GM21447 (cell line): Measurements from ENCODE around the gene ATP13A3.

ENCODE experiments used
- ATAC-seq: cut with Tn5 transposase; IDR thresholded peaks from one replicate; pipeline ENCODE4 v1.9.1; 2021; ENCODE audit not compliant: unreplicated experiment

ATP13A3 gene

GRCh38 chr3:194476784-194477183, 10.0 kb downstream of the ATP13A3 start:
- ATAC-seq, result no peak

GRCh38 chr3:194475978-194476377, 10.8 kb downstream of the ATP13A3 start:
- ATAC-seq, result no peak

GRCh38 chr3:194475138-194475932, 11.5 kb downstream of the ATP13A3 start:
- no peak for ATAC-seq

GRCh38 chr3:194474675-194475074, 12.1 kb downstream of the ATP13A3 start:
- ATAC-seq, result no peak

DNA sequence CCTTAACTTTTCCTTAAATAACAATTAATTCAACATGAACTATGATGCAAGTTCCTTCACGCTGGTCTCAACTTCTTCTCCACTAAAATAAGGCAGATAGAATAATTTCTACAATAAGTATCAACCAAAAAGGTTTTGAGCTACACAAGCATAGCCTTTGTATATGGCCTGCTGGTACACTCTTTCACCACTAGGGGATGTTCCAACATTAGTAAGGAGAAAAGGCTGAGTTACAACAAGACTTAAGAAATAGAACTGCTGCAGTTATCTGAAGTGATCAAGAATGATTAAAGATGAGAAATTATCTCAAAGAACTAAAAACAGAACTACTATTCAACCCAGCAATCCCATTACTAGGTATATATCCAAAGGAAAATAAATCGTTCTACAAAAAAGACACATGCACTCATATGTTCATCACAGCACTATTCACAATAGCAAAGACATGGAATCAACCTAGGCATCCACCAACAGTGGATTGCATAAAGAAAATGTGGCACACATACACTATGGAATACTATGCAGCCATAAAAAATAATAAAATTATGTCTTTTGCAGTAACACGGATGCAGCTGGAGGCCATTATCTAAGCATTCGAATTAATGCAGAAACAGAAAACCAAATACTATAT, 14.4 kb downstream of the ATP13A3 start:
- ATAC-seq, result peak; percentile 68

GRCh38 chr3:194471863-194472262, 14.9 kb downstream of the ATP13A3 start:
- no peak for ATAC-seq

DNA sequence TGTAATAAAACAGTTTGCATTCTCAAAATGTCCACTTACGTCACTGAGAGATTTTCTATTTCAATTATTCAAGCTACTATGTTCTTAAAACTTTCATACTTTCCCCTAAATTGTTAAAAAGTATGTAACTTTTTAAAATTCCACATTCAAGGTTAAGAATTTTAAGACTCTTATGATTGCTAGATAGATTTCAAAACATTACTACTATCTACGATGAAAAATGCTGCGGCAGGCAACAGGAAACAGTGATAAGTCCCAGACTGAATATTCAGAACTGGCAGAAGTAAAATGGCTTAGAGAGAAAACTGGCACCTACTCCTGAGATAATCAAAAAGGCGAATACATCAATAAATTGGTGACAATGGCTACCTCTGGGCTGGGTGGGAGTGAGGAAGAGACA, 16.2 kb downstream of the ATP13A3 start:
- ATAC-seq, result no peak

DNA sequence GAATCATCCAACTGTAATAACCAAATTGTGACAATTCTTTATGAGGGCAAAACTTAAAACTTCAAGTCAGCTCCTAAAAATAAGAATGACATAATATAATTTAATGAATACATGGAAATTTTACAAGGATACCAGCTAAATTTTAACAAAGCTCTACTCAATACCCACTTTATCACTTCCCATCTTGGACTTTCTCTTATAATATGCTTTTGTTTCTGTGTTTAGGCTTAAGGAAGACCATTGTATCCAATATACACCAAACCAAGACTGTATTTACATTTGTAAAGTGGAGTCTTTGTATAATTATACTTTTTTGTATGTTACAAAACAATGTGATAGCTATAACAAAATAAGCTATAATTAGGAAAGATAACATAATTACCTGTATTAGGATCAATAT, 16.8 kb downstream of the ATP13A3 start:
- ATAC-seq, result no peak

DNA sequence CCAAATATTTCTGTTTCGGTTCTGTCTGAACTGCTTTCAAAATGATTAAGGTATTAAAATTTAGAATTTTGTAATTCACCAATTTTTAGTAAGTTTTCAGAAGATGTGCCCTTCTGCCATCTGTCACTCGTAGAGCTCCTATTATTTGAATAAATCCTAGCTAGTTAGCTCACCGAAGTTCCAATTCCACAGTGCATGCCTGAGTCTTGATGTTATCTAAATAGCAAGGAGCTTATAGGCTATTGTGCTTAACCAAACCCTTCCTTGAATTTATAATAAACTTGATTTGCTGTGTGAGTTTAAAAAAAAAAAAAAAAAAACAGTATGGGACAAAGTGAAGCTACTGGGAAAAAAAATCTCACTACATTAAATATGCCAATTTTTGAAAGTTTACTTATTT, 18.7 kb downstream of the ATP13A3 start:
- ATAC-seq, result no peak

GRCh38 chr3:194466761-194467356, 19.9 kb downstream of the ATP13A3 start:
- ATAC-seq, result no peak

DNA sequence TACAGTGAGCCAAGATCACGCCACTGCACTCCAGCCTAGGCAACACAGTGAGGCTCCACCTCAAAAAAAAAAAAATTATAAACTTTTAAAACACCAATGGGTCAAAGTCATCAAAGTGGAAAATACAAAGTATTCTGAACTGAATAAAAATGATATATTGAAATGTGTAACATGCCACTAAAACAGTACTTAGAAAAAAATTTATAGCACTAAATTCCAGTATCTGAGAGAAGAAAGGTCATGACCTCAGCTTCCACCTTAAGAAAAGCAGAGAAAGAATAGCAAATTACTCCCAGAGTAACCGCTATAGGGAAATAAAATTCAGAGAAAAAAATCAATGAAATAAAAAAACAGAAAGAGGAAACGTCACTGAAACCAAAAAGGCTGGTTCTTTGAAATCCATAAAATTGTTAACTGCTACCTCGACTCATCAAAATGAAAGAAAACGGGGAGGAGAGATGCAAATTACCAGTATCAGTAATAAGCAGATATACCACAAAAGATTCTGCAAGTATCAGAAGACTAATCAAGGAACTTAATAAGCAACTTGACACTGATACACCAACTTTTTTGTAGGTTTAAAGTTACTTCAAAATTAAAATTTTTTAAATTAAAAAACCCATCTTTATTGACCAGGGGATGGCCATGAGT, 20.8 kb downstream of the ATP13A3 start:
- no peak for ATAC-seq

GRCh38 chr3:194465246-194465645, 21.6 kb downstream of the ATP13A3 start:
- ATAC-seq, result no peak

- no peak for ATAC-seq
These were observed 22.1 kb downstream of the ATP13A3 start for GRCh38 chr3:194464692-194465091.

GRCh38 chr3:194462936-194463335, 23.9 kb downstream of the ATP13A3 start:
- no peak for ATAC-seq

DNA sequence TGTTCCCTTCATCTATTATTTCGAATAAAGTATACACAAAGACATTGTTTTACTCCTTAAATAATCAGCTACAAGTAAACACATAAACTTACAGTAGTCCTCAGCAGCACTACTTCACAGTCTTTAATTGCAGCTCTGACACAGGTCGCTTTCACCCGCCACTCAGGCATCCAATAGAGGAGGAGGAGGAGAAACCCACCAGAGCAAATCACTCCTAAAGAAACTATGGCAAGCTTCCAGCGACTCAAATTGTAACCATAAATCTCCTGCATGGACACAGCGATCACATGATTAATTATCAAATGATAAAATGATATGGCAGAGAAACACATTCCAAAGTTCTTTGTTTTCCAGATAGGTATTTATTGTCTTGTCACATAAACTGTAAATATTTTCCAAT, 26.2 kb downstream of the ATP13A3 start:
- ATAC-seq, result no peak

- no peak for ATAC-seq
These were observed 28.7 kb downstream of the ATP13A3 start for GRCh38 chr3:194458131-194458530.

DNA sequence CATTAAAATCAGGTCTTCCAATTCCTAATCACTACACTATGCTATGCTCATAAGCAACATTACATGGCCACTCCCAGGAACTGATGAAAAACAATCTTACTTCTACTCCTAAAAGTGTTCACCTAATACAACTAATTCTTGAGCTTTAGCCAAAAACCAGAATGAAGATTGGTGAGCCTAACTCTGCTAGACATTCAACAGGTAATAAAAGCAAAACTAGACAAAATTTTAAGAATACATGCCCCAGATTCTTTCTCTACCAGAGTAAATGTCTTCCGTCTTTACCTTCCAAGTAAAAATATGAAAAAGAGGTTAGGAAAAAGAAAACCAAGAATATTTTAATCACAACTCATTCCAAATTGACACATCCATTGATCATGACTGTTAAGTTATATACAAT, 31.3 kb downstream of the ATP13A3 start:
- no peak for ATAC-seq

DNA sequence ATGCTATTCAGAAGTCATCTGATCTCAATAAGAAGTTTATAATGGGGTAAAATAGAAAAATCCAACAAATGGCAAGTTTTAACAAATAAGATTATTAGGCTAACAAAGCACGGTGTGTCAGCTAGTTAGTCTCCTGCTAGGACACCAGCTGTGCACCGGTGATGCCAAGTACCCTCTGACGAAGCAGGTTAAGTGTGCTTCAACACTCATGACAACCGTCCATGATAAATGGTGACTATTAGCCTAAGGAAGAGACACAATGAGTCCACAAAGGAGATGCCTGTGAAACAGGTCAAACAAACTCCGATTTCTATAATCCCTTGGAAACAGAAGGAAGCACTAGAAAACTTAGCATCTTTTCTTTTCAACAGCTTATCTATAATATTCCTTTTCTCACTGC, 36.5 kb downstream of the ATP13A3 start:
- no peak for ATAC-seq

DNA sequence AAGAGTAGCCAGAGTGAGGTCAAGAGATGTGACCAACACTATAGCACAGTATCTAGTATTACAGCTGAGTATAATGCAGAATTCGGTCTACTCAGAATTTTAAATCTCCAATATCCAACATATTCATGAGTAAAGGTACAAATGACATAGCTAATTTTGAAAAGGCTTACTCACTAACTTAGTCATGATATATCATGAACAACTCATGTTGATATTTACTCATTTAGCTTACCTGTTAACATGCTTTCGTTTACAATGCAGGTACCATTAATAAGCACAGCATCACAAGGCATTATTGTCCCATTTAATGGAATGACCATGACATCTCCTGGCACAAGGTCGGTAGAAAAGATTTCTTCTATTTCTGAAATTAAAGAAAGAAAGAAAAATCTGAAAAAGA, 36.9 kb downstream of the ATP13A3 start:
- ATAC-seq, result no peak

GRCh38 chr3:194447657-194448056, 39.1 kb downstream of the ATP13A3 start:
- ATAC-seq, result no peak

GRCh38 chr3:194447161-194447560, 39.6 kb downstream of the ATP13A3 start:
- ATAC-seq, result no peak

DNA sequence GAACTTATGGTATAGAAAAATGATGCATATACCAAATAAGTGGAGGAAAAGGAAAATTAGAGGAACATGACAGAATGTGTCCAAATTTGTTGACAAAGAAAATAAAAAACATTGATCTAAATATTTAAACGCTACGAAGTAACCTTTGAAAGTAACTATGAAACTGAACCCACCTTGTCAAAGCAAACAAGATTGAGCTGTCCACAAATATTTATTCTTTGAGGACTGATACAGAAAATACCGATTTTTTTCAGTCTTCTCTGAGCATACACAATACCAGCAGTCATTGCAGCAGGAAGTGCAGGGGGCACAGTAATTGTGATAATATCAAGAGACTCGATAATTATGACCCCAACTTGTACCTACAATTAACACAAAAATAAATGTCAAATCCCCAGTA, 40.0 kb downstream of the ATP13A3 start:
- ATAC-seq, result no peak
